Transverse colon (tissue), 4 donors: ENCODE data around the gene HES3. TPM values are rescaled to one million over a fixed set of nuclear protein-coding genes. Genes with fewer than 3 reads are reported as not detected.

Experiments
- DNase-seq: peaks from one replicate; pipeline ENCODE4 v3.0.0-alpha.2; 2019
- H3K27ac ChIP-seq, 4 donors: fragments of 200-600 bp; sonication (generic); 2 replicates each; pipeline ENCODE4 v1.5.1; 2016 to 2018; ENCODE audit warnings: inconsistent platforms in 4 of 4
- H3K27me3 ChIP-seq: fragments of 200-600 bp; sonication (generic); 2 replicates; pipeline ENCODE4 v1.5.1; 2017; ENCODE audit warnings: inconsistent platforms
- H3K36me3 ChIP-seq, 4 donors: fragments of 200-600 bp; sonication (generic); 2 replicates each; pipeline ENCODE4 v1.5.1; 2017 to 2019; ENCODE audit warnings: inconsistent platforms in 4 of 4
- H3K4me1 ChIP-seq, 4 donors: fragments of 200-600 bp; sonication (generic); 2 replicates each; pipeline ENCODE4 v1.5.1; 2017 to 2020; ENCODE audit warnings: inconsistent platforms in 4 of 4
- H3K4me3 ChIP-seq, 4 donors: fragments of 200-600 bp; sonication (generic); 1 replicate in 1 of 4; 2 replicates in 3 of 4; pipeline versions ENCODE4 v1.5.1 to v1.6.1; 2017 to 2019; ENCODE audit warnings: inconsistent platforms in 4 of 4
- H3K9me3 ChIP-seq, 2 donors: fragments of 200-600 bp; sonication (generic); 2 replicates each; pipeline ENCODE4 v1.5.1; 2017 to 2019; ENCODE audit warnings: inconsistent platforms in 2 of 2
- EP300 ChIP-seq: sonication (generic); formaldehyde crosslinking; IDR thresholded peaks from one replicate; pipeline ENCODE4 v1.6.1; 2017; ENCODE audit warnings: antibody characterized with exemption, low read depth
- POLR2A ChIP-seq: fragments of 450-650 bp; IDR thresholded peaks from one replicate; pipeline ENCODE4 v1.6.1; 2016; ENCODE audit warnings: antibody characterized with exemption, mild to moderate bottlenecking, moderate library complexity
- POLR2AphosphoS5 ChIP-seq, 3 donors: sonication (generic); formaldehyde crosslinking; IDR thresholded peaks; one replicate each; pipeline ENCODE4 v1.6.1; 2016; ENCODE audit warnings: antibody characterized with exemption in 3 of 3
- WGBS, 2 donors: methylation state at CpG; one replicate each; pipeline ENCODE4 v1.1.5; 2018; ENCODE audit warnings: low coverage in 1 of 2; 5-methylcytosine and 5-hydroxymethylcytosine counted together
- in situ Hi-C, 4 donors: fragments of 200-750 bp; cut with MboI; loops; one replicate each; pipeline versions ENCODE4 v1.15.0 to v1.15.1; 2017; ENCODE audit warnings: low sequenced_read_pairs in 3 of 4, low pct_ligation_motif_present in 1 of 4, low pct_unique_long_range_greater_than_20kb in 1 of 4
- intact Hi-C: fragments of 100-400 bp; cut with DNase I; formaldehyde crosslinking; loops from one replicate; pipeline ENCODE4 v1.15.1; 2023; ENCODE audit warnings: low total_unique reads
- total RNA-seq, 4 donors: library from RNA; depleted of rRNA; stranded (reverse); fragments of >200 nt; gene quantifications; one replicate each; pipeline ENCODE4 v1.1.0, GENCODE V29; 2016
- TF ChIP-seq, protein P1 (sequence below), 5 experiments: fragments of 200-600 bp in 3 of 5; fragments of 450-650 bp in 2 of 5; sonication (generic) in 3 of 5; IDR thresholded peaks; 1 replicate in 2 of 5; 2 replicates in 3 of 5; pipeline ENCODE4 v1.5.1; 2016 to 2017; ENCODE audit warnings: antibody characterized with exemption in 5 of 5, inconsistent platforms in 3 of 5, mild to moderate bottlenecking in 2 of 5, moderate library complexity in 1 of 5

Gene HES3
- total RNA-seq, 4 donors from 2014 or later = not detected

DNA sequence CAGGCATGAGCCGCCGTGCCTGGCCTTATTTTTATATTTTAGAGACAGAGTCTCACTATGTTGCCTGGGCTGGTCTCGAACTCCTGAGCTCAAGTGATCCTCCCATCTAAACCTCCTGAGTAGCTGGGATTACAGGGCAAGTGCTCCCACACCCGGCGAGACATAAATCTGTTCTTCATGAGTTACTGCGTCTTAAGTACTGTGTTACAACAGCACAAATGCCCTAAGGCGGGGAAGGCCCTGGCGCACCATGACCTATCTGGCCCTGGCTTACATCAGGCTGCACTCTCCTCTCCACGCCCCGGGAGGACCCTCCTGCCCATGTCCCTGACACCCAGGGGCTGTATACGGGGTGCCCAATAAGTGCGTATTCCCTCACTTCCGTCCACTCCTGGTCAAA lies 12.7 kb downstream of the HES3 start:
- TF ChIP-seq POLR2AphosphoS5 (IDR thresholded peaks at IDR 0.05) = no peak
- TF ChIP-seq, protein P1, sequence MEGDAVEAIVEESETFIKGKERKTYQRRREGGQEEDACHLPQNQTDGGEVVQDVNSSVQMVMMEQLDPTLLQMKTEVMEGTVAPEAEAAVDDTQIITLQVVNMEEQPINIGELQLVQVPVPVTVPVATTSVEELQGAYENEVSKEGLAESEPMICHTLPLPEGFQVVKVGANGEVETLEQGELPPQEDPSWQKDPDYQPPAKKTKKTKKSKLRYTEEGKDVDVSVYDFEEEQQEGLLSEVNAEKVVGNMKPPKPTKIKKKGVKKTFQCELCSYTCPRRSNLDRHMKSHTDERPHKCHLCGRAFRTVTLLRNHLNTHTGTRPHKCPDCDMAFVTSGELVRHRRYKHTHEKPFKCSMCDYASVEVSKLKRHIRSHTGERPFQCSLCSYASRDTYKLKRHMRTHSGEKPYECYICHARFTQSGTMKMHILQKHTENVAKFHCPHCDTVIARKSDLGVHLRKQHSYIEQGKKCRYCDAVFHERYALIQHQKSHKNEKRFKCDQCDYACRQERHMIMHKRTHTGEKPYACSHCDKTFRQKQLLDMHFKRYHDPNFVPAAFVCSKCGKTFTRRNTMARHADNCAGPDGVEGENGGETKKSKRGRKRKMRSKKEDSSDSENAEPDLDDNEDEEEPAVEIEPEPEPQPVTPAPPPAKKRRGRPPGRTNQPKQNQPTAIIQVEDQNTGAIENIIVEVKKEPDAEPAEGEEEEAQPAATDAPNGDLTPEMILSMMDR (IDR thresholded peaks at IDR 0.05) = no peak
- TF ChIP-seq POLR2A = no peak
- no peak for TF ChIP-seq EP300
- H3K9me3 ChIP-seq = no peaks in the 10 kb centered on the region
- intact Hi-C loops (no loop called here), in situ Hi-C loops (loop anchor here in 2 of 4 donors (10.0 kb wide), 2 partner anchors 88 to 148 kb away; no protein-coding TSS in a partner anchor)
- no peak overlapping the region for H3K4me3 ChIP-seq
- peaks cover 5 to 25% (median 20%) of the 10 kb centered on the region in 4 donors for H3K4me1 ChIP-seq
- peaks cover 29% of the 10 kb centered on the region for H3K27me3 ChIP-seq
- H3K36me3 ChIP-seq = no peaks in the 10 kb centered on the region
- no peak for DNase-seq
- no peak overlapping the region for H3K27ac ChIP-seq
- whole genome bisulfite sequencing, 2 donors = 90 to 95% methylated on average over 2 to 13 of the region's 13 CpGs

DNA sequence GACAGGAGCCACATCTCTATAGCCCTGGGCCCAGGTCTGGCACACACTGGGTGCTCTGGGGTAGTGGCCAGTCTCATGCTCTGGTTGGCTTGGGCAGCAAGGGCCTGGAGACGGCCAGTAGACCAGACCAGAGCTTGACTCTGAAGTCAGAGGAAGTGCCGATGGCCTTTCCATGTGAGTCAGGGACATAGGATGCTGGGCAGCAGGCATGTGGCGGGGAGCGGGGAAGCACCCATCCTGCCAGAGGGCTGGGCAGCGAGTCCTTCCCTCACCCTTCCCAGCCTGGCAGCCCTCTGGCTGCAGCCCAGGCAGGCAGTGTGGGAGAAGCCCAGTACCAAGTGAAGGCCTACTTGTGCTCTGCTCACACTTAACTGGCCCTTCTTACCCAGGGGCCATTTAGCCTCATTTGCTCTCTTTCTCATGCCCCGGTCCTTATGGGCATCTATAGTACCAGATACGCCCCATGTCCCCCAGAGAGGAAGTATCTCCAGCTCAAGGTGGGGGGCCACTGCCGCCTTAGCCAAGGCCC lies 13.6 kb downstream of the HES3 start:
- Histone ChIP-seq H3K27ac (no peak overlapping the region), H3K4me1 (peaks cover 5 to 25% (median 22%) of the 10 kb centered on the region in 4 donors), H3K27me3 (peaks cover 24% of the 10 kb centered on the region), H3K4me3 (no peak overlapping the region), H3K9me3 (no peaks in the 10 kb centered on the region), H3K36me3 (no peaks in the 10 kb centered on the region)
- TF ChIP-seq POLR2AphosphoS5 (IDR thresholded peaks at IDR 0.05) = no peak
- TF ChIP-seq EP300 = no peak
- no peak for TF ChIP-seq POLR2A
- TF ChIP-seq, protein P1 (IDR thresholded peaks at IDR 0.05) = no peak
- 96% methylated on average over 8 of the region's 8 CpGs; no CpG with 5 or more reads in 1 of the 2 donors for WGBS, 2 donors
- in situ Hi-C loops (loop anchor here in 2 of 4 donors (10.0 kb wide), 2 partner anchors 87 to 147 kb away; no protein-coding TSS in a partner anchor), intact Hi-C loops (no loop called here)
- no peak for DNase-seq

DNA sequence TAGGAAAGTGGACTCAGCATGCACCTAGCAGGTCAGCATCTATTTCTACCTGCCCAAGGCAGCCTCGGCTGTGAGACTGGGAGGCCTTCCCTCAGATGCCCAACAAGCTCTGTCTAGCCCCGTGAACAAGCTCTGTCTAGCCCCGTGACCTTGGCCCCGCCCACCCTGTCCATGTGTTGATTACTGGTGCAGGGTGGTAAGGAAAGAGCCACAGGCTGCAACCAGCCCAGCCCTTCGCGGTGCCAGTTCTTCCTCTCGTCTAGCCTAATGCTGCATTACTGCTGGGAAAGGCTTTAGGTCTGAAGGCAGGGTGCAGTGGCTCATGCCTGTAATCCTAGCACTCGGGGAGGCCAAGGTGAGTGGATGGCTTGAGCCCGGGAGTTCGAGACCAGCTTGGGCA lies 14.7 kb downstream of the HES3 start:
- Histone ChIP-seq H3K9me3 (no peaks in the 10 kb centered on the region), H3K4me1 (peaks cover 5 to 25% (median 22%) of the 10 kb centered on the region in 4 donors), H3K4me3 (no peak overlapping the region), H3K27ac (no peak overlapping the region), H3K27me3 (peaks cover 20% of the 10 kb centered on the region), H3K36me3 (no peaks in the 10 kb centered on the region)
- DNase-seq = peak; percentile 56
- 77 to 80% methylated on average over 1 to 9 of the region's 10 CpGs for WGBS, 2 donors
- in situ Hi-C loops (loop anchor here in 2 of 4 donors (10.0 kb wide), 2 partner anchors 86 to 146 kb away; no protein-coding TSS in a partner anchor), intact Hi-C loops (no loop called here)
- TF ChIP-seq POLR2AphosphoS5 (IDR thresholded peaks at IDR 0.05) (no peak), POLR2A (no peak), EP300 (no peak)
- TF ChIP-seq, protein P1 (IDR thresholded peaks at IDR 0.05) = no peak

DNA sequence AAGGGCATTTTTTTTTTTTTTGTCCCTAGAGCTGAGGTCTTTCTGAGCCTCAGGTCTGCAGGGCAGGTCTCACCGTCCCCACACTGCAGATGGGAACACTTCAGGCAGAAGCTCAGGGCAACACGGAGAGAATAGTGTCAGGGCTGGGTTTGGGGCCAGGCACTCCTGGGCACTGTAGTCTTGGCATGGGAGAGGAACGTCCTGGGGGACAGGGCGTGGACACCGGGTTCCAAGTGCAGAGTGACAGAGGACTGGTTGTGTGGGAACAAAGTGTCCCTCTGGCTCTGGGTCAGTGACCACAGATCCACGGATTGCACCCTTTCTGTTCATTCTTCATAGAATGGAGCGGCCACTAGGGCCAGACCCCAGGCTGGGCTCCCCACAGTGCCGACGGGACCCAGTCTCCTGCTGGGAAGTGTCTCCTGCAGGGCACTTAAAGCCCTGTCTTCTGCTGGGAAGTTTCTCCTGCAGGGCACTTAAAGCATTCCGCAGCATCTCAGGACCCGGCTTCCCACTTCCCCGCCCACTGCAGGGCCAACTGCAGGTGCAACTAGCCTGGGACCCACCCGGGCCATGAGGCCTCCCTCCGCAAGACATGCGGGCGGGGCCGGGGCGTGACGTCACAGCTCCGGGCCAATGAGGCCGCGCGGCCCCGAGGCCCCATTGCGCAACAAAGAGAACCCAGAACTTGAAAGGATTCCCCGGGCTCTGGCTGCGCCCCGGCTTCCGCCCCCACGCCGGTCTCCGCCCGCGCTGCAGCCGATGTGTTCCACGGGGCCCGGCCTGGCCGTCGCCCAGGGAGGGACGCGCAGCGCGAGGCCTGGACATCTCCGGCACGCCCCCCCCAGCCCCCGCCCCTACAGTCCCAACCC lies 15.7 kb downstream of the HES3 start:
- in situ Hi-C loops = loop anchor here in 2 of 4 donors (10.0 kb wide), 2 partner anchors 85 to 145 kb away; no protein-coding TSS in a partner anchor
- Histone ChIP-seq H3K4me3 (peak overlapping the region; percentile 36 to 75 (median 62)), H3K27ac (peak overlapping the region; percentile 58 to 82 (median 79)), H3K4me1 (peaks cover 5 to 25% (median 22%) of the 10 kb centered on the region in 4 donors), H3K9me3 (no peaks in the 10 kb centered on the region), H3K36me3 (no peaks in the 10 kb centered on the region), H3K27me3 (peaks cover 20% of the 10 kb centered on the region)
- intact Hi-C loops = no loop called here
- DNase-seq = peak; percentile 86
- 15% methylated on average over 19 of the region's 46 CpGs; no CpG with 5 or more reads in 1 of the 2 donors for WGBS, 2 donors
- no peak for TF ChIP-seq EP300
- TF ChIP-seq POLR2A = peak; percentile 19
- TF ChIP-seq POLR2AphosphoS5 (IDR thresholded peaks at IDR 0.05) = peak in 1 of 3 donors; percentile 29
- TF ChIP-seq, protein P1 (IDR thresholded peaks at IDR 0.05) = no peak
